A673 (cell line): Measurements from ENCODE around the gene PMVK.

Experiments used
- EZH2 ChIP-seq: fragments of 200-600 bp; sonication (generic); IDR thresholded peaks from 2 replicates; pipeline ENCODE4 v1.6.1; 2017; ENCODE audit warnings: borderline replicate concordance, low read depth, mild to moderate bottlenecking, mixed read lengths, antibody characterized with exemption, low read length; ENCODE audit not compliant: poor library complexity, severe bottlenecking
- TF ChIP-seq, protein P1 (sequence below): fragments of 300-800, 200-600 bp; sonication (generic); conservative IDR thresholded peaks from 2 replicates; pipeline ENCODE4 v1.5.1; 2017; ENCODE audit warnings: low read depth, mild to moderate bottlenecking, antibody characterized with exemption, low read length, moderate library complexity, mixed read lengths

DNA sequence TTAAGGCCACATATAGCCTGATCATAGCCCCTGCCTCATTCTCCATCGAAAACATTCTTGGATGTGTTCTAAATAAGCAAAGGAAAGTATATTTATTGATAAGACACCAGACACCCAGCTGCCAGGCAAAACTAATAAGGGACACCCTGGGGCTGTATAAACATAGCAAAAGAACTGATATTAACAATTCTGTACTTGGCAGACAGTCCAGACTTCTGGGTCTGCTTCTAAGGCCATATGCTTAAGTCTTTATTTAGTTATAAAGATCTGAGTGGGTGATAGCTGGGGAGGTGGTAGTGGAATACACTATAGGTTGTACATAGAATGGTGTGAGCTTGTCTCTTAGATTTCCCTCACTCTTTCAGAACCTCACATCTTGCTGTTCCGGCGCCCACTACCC, 41.8 kb upstream of the PMVK start:
- TF ChIP-seq, protein P1, sequence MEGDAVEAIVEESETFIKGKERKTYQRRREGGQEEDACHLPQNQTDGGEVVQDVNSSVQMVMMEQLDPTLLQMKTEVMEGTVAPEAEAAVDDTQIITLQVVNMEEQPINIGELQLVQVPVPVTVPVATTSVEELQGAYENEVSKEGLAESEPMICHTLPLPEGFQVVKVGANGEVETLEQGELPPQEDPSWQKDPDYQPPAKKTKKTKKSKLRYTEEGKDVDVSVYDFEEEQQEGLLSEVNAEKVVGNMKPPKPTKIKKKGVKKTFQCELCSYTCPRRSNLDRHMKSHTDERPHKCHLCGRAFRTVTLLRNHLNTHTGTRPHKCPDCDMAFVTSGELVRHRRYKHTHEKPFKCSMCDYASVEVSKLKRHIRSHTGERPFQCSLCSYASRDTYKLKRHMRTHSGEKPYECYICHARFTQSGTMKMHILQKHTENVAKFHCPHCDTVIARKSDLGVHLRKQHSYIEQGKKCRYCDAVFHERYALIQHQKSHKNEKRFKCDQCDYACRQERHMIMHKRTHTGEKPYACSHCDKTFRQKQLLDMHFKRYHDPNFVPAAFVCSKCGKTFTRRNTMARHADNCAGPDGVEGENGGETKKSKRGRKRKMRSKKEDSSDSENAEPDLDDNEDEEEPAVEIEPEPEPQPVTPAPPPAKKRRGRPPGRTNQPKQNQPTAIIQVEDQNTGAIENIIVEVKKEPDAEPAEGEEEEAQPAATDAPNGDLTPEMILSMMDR: no peak
- no peak for TF ChIP-seq EZH2
